Mucosa of descending colon (tissue), 3 donors: Measurements from ENCODE around the gene CRYBA2. TPM values are rescaled to one million over a fixed set of nuclear protein-coding genes. Genes with fewer than 3 reads are reported as not detected.
A peak's percentile ranks its signal among the peaks of the same experiment; 100 is the strongest.

ENCODE experiments used
- ATAC-seq: fragments of 200-7000 bp; cut with Tn5 transposase; one replicate; pipeline ENCODE4 v1.9.1; 2020; ENCODE audit warnings: mild to moderate bottlenecking, moderate library complexity
- DNase-seq, 3 donors: peaks; one replicate each; pipeline ENCODE4 v3.0.0-alpha.2; 2020
- H3K36me3 ChIP-seq: fragments of 200-600 bp; one replicate; pipeline ENCODE4 v1.8.0; 2021; ENCODE audit warnings: low read depth, mild to moderate bottlenecking
- H3K4me1 ChIP-seq: fragments of 200-600 bp; one replicate; pipeline ENCODE4 v1.8.0; 2021; ENCODE audit warnings: low read depth, mild to moderate bottlenecking
- H3K4me3 ChIP-seq: fragments of 200-600 bp; one replicate; pipeline ENCODE4 v1.8.0; 2021; ENCODE audit warnings: mild to moderate bottlenecking
- H3K9me3 ChIP-seq: fragments of 200-600 bp; one replicate; pipeline ENCODE4 v1.8.0; 2021; ENCODE audit warnings: mild to moderate bottlenecking
- intact Hi-C, 2 donors: fragments of 100-400 bp; cut with DNase I in 1 of 2; cut with micrococcal nuclease in 1 of 2; formaldehyde crosslinking; loops; one replicate each; pipeline versions ENCODE4 v1.11.0 to v1.11.1; 2022; cut with DNase I, micrococcal nuclease
- total RNA-seq, 3 donors: library from RNA; stranded (reverse); fragmentation: NEBNext Ultra II Directional in 2 of 3; extraction: Animal tissue kit (Norgen Biotek cat#: 25700) in 2 of 3; gene quantifications; one replicate each; pipeline versions ENCODE4 v1.2.1 to v1.2.4, GENCODE V29; 2021 to 2023
- TF ChIP-seq, protein P1 (sequence below): fragments of 200-600 bp; IDR thresholded peaks from one replicate; pipeline ENCODE4 v1.8.0; 2022; ENCODE audit warnings: antibody characterized with exemption, mild to moderate bottlenecking
- donor health status: DM: no; HTN: no; CAD: no; lungs with moderate emphysema.
- donor health status: DM: no; HTN: no; CAD: no.
- donor health status: DM: no; HTN: yes; CAD: no.

The CRYBA2 gene
- total RNA-seq, 3 donors from 2014 or later: 1.2 to 6.1 (median 5.0) TPM

- Histone ChIP-seq H3K36me3 (no peaks in the 10 kb centered on the region), H3K4me3 (no peak overlapping the region), H3K9me3 (no peaks in the 10 kb centered on the region), H3K4me1 (peaks cover 10% of the 10 kb centered on the region)
- TF ChIP-seq, protein P1, sequence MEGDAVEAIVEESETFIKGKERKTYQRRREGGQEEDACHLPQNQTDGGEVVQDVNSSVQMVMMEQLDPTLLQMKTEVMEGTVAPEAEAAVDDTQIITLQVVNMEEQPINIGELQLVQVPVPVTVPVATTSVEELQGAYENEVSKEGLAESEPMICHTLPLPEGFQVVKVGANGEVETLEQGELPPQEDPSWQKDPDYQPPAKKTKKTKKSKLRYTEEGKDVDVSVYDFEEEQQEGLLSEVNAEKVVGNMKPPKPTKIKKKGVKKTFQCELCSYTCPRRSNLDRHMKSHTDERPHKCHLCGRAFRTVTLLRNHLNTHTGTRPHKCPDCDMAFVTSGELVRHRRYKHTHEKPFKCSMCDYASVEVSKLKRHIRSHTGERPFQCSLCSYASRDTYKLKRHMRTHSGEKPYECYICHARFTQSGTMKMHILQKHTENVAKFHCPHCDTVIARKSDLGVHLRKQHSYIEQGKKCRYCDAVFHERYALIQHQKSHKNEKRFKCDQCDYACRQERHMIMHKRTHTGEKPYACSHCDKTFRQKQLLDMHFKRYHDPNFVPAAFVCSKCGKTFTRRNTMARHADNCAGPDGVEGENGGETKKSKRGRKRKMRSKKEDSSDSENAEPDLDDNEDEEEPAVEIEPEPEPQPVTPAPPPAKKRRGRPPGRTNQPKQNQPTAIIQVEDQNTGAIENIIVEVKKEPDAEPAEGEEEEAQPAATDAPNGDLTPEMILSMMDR: no peak
- ATAC-seq (peak; percentile 79), DNase-seq (no peak)
- intact Hi-C loops: loop anchor here in 1 of 2 donors (10.0 kb wide), 1 partner anchor 117 kb away; no protein-coding TSS in a partner anchor
These were observed 44.7 kb upstream of the CRYBA2 start for GRCh38 chr2:219037783-219038499.

DNA sequence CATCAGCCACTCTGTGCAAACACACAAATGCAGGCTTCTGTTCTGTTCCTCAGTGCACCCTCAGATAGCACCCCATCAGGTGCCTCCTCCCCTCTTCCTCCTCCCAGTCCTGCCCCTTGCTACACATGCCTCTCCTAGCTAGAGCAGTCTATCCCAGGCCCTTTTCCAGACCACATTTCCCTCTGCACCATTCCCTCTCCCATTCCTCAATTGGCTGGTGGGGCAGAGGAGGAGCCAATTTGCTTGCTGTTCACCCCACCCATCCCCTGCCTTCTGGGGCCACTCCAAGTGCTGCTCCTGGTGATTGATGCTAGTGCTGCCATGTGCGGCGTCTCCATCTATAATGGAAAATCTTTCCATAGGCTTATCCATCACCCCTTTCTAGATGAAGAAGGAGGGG, 42.7 kb upstream of the CRYBA2 start:
- intact Hi-C loops: loop anchor here in 1 of 2 donors (10.0 kb wide), 1 partner anchor 119 kb away; no protein-coding TSS in a partner anchor
- ATAC-seq: no peak
- TF ChIP-seq, protein P1: no peak
- Histone ChIP-seq H3K9me3 (no peaks in the 10 kb centered on the region), H3K4me1 (no peaks in the 10 kb centered on the region), H3K36me3 (no peaks in the 10 kb centered on the region), H3K4me3 (no peak overlapping the region)
- no peak for DNase-seq

DNA sequence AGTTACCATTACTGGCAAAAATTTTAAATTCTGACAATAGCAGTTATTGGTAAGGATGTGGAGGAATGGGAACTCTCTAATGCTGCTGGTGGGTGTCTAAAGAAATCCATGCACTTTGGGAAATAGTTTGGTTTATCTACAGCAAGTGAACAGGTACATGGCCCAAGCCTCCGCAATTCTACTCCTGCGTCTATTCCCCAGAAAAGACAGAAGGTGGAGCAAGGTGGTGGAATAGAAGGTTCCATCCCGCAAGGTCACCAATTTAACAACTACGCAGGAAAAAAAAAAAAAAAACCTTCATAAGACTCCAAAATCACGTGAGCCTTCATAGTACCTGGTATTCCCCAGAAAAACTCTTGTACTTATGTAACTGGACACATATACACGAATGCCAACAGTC, 41.6 kb upstream of the CRYBA2 start:
- no peak for ATAC-seq
- Histone ChIP-seq H3K9me3 (no peaks in the 10 kb centered on the region), H3K4me3 (no peak overlapping the region), H3K36me3 (no peaks in the 10 kb centered on the region), H3K4me1 (no peaks in the 10 kb centered on the region)
- intact Hi-C loops: loop anchor here in 1 of 2 donors (10.0 kb wide), 1 partner anchor 120 kb away; no protein-coding TSS in a partner anchor
- DNase-seq: no peak
- TF ChIP-seq, protein P1: no peak

DNA sequence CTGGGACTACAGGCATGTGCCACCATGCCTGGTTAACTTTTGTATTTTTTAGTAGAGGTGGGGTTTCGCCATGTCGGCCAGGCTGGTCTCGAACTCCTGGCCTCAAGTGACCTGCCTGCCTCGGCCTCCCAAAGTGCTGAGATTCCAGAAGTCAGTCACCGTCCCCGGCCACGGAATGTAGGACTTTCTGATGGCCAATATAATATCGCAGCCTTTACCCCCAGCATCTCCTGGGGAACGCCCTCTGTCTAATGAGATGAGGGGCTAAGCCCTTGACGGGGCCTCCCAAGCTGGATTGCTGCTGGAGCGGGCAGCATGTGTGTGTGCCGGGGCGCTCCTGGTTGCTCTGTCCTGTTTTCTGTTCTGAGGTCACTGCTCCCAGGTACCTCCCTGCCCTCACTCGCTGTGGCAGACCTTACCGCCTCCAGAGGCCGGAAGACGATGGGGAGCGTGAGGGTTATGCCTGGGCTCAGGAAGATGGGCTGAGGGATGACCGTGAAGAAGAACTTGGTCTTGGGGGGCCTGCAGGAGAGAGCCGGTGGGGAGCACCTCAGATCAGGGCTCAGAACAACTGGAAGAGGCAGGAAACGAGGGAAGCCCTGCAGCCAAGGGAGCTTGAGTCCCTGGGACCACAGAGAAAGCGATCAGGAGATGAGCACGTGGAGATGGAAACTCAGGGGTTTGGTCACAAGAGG, 39.0 kb upstream of the CRYBA2 start:
- TF ChIP-seq, protein P1: no peak
- Histone ChIP-seq H3K9me3 (no peaks in the 10 kb centered on the region), H3K36me3 (no peaks in the 10 kb centered on the region), H3K4me3 (no peak overlapping the region), H3K4me1 (no peaks in the 10 kb centered on the region)
- intact Hi-C loops: loop anchor here in 1 of 2 donors (10.0 kb wide), 1 partner anchor 123 kb away; no protein-coding TSS in a partner anchor
- ATAC-seq (no peak), DNase-seq (no peak)

DNA sequence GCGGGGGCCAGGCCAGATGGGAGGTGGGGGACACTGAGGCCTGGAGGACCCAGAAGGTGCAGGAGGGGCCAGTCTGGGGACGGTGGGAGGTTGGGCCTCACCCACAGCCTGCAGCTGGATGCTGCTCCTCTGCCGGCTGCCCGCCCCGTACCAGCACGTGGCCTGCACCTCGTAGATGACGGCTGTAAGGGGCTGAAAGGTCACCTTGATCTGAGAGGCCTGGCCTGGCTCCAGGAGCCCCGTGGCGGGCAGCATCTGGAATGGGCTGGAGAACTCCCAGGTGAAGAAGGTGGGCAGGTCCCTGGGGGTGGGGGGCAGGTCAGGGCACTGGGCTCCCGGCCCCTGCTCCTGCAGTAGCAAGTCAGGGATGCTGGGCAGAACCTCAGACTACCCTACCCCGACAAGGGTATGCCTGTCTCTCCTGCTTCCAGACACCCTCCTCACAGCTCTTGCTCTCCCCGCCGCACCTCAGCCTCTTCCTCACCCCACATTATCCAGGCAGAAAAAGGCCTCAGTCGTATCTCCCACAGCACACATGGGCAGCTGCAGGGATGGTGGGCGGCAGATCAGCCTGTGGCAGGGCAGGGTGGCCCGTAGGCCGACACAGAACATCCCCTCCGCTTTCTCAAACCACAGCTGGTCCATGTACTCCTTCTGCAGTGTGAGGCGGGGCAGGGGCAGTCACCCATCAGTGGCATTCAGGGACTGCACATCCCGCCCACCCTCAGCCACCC, 38.0 kb upstream of the CRYBA2 start:
- H3K36me3 ChIP-seq: no peaks in the 10 kb centered on the region
- ATAC-seq (no peak), DNase-seq (no peak)
- intact Hi-C loops: loop anchor here in 1 of 2 donors (10.0 kb wide), 1 partner anchor 124 kb away; no protein-coding TSS in a partner anchor
- H3K4me3 ChIP-seq: no peak overlapping the region
- TF ChIP-seq, protein P1: no peak
- no peaks in the 10 kb centered on the region for H3K9me3 ChIP-seq
- no peaks in the 10 kb centered on the region for H3K4me1 ChIP-seq
